GM12878 (cell line): ENCODE measurements around the gene MST1. TPM values are rescaled to one million over a fixed set of nuclear protein-coding genes. Genes with fewer than 3 reads are reported as not detected.

ENCODE experiments used
- ATAC-seq: fragments of 200-7000 bp; cut with Tn5 transposase; 3 replicates; pipeline ENCODE4 v1.9.1; 2020; ENCODE audit warnings: mild to moderate bottlenecking, moderate library complexity
- BruUV-seq: library from RNA; stranded (reverse); fragments of 400-500 nt; replicated peaks from 2 replicates; lab custom pipeline; 2021; lab: Mats Ljungman, UMichigan
- CTCF ChIA-PET: fragments of 300-600 bp; sonication (Branson Sonifier 250); formaldehyde crosslinking; extraction: SDS; loops from one replicate; lab custom pipeline; 2021; ENCODE audit warnings: inconsistent platforms; lab: Yijun Ruan, JAX
- POLR2A ChIA-PET: fragments of 350-600 bp; formaldehyde crosslinking; extraction: SDS; loops from one replicate; lab custom pipeline; 2021; ENCODE audit warnings: inconsistent platforms; lab: Charles Lee
- RAD21 ChIA-PET: fragments of 300-600 bp; sonication (Branson Sonifier 250); formaldehyde crosslinking; loops from one replicate; lab custom pipeline; 2023; ENCODE audit warnings: antibody characterized with exemption; ENCODE audit not compliant: unreplicated experiment; lab: Charles Lee
- SMC1A ChIA-PET: fragments of 300-600 bp; sonication (Branson Sonifier 250); formaldehyde crosslinking; loops from one replicate; lab custom pipeline; 2023; ENCODE audit not compliant: unreplicated experiment, uncharacterized antibody; lab: Charles Lee
- DNase-seq: peaks from one replicate; pipeline ENCODE4 v3.0.0-alpha.2; 2011; ENCODE audit warnings: low read depth, low spot score
- FAIRE-seq: peaks from 3 replicates; lab custom pipeline; 2011; peaks lifted over from hg19 to GRCh38; lab: Jason Lieb, UNC
- H2AFZ ChIP-seq: 2 replicates; pipeline ENCODE4 v1.6.0; 2011; ENCODE audit warnings: low read depth, low read length, control low read depth; ENCODE audit not compliant: control insufficient read depth
- H3K27ac ChIP-seq: 2 replicates; pipeline ENCODE4 v1.5.1; 2011; ENCODE audit warnings: control low read depth; ENCODE audit not compliant: control insufficient read depth, insufficient read depth
- H3K27me3 ChIP-seq, 2 experiments: replicated peaks in 1 of 2; 2 replicates each; pipeline versions ENCODE4 v1.6.0 to v1.6.1; 2011; ENCODE audit warnings: low read length in 1 of 2; ENCODE audit not compliant: control insufficient read depth in 2 of 2, insufficient read depth in 2 of 2
- H3K36me3 ChIP-seq, 2 experiments: 2 replicates each; pipeline ENCODE4 v1.5.1; 2011; ENCODE audit warnings: low read length in 1 of 2; ENCODE audit not compliant: control insufficient read depth in 2 of 2, insufficient read depth in 2 of 2
- H3K4me1 ChIP-seq: 2 replicates; pipeline ENCODE4 v1.6.1; 2011; ENCODE audit warnings: mild to moderate bottlenecking, low read length, moderate library complexity, mixed read lengths; ENCODE audit not compliant: control insufficient read depth, insufficient read depth
- H3K4me2 ChIP-seq: 2 replicates; pipeline ENCODE4 v1.6.0; 2011; ENCODE audit warnings: control low read depth; ENCODE audit not compliant: control insufficient read depth, insufficient read depth
- H3K4me3 ChIP-seq: fragments of 200-600 bp; sonication (generic); 2 replicates; pipeline ENCODE4 v1.5.1; 2016
- H3K79me2 ChIP-seq: 2 replicates; pipeline ENCODE4 v1.6.0; 2011; ENCODE audit warnings: low read length; ENCODE audit not compliant: control insufficient read depth, insufficient read depth
- H3K9ac ChIP-seq: 2 replicates; pipeline ENCODE4 v1.8.0; 2011; ENCODE audit warnings: low read length, control low read depth, mixed read lengths; ENCODE audit not compliant: control insufficient read depth, insufficient read depth
- H3K9me3 ChIP-seq: replicated peaks from 3 replicates; pipeline ENCODE4 v1.5.1; 2011; ENCODE audit warnings: mild to moderate bottlenecking, low read length; ENCODE audit not compliant: control insufficient read depth, insufficient read depth
- H4K20me1 ChIP-seq: 2 replicates; pipeline ENCODE4 v1.6.0; 2011; ENCODE audit not compliant: control insufficient read depth, insufficient read depth
- ATF3 ChIP-seq: IDR thresholded peaks from 2 replicates; pipeline ENCODE4 v1.6.1; 2011; ENCODE audit warnings: low read depth, mild to moderate bottlenecking, low read length, moderate library complexity, borderline replicate concordance; ENCODE audit errors: extremely low read depth
- E2F8 ChIP-seq: fragments of 450-650 bp; IDR thresholded peaks from 2 replicates; pipeline ENCODE4 v1.6.1; 2018; ENCODE audit warnings: mild to moderate bottlenecking, low read depth, moderate library complexity; ENCODE audit not compliant: partially characterized antibody
- E4F1 ChIP-seq: fragments of 450-650 bp; IDR thresholded peaks from 2 replicates; pipeline ENCODE4 v1.6.1; 2018; ENCODE audit warnings: borderline replicate concordance, mild to moderate bottlenecking; ENCODE audit not compliant: partially characterized antibody
- NFYA ChIP-seq: IDR thresholded peaks from 2 replicates; pipeline ENCODE4 v1.6.1; 2011; ENCODE audit warnings: low read depth, mild to moderate bottlenecking, low read length, improper control_type of control experiment, borderline replicate concordance
- RCOR1 ChIP-seq: conservative IDR thresholded peaks from 2 replicates; pipeline ENCODE4 v1.6.1; 2012; ENCODE audit warnings: low read depth, low read length, improper control_type of control experiment
- ZNF592 ChIP-seq: fragments of 450-650 bp; IDR thresholded peaks from 2 replicates; pipeline ENCODE4 v1.6.1; 2017; ENCODE audit warnings: mild to moderate bottlenecking, moderate library complexity
- WGBS: methylation state at CpG from one replicate; pipeline ENCODE4 v1.1.6; 2016; ENCODE audit warnings: low lambda C conversion rate; ENCODE audit not compliant: insufficient replicate concordance, insufficient coverage; ENCODE audit errors: missing lambda C conversion rate; 5-methylcytosine and 5-hydroxymethylcytosine counted together
- in situ Hi-C: fragments of 300-500 bp; cut with MboI; formaldehyde crosslinking; loops from 9 replicates; pipeline ENCODE4 v1.14.3; 2018; ENCODE audit warnings: mixed read lengths
- intact Hi-C: fragments of 100-400 bp; cut with micrococcal nuclease; formaldehyde crosslinking; loops from one replicate; pipeline ENCODE4 v1.14.2; 2022; ENCODE audit not compliant: unreplicated experiment
- polyA plus RNA-seq, 11 experiments: library from polyadenylated mRNA; depleted of rRNA in 4 of 11; unstranded in 6 of 11; stranded (reverse) in 5 of 11; fragments of >200 nt; fragmentation: Nextera tagmentation in 4 of 11; fragmentation: Illumina TruSeq in 1 of 11; extraction: Ambion mirVana in 4 of 11; extraction: Trizol in 1 of 11; gene quantifications; 1 replicate in 1 of 11; 2 replicates in 10 of 11; pipeline versions ENCODE4 v1.2.1 to v1.2.3, GENCODE V29; 2011 to 2016; ENCODE audit warnings: inconsistent platforms in 2 of 11, missing spikeins in 2 of 11, low read depth in 1 of 11
- total RNA-seq, 4 experiments: library from RNA; depleted of rRNA in 3 of 4; stranded (reverse); fragments of >200 nt in 3 of 4; fragmentation: Illumina TruSeq in 1 of 4; extraction: Trizol in 1 of 4; gene quantifications; 2 replicates each; pipeline versions ENCODE4 v1.2.1 to v1.2.3, GENCODE V29; 2013 to 2021

The MST1 gene
- total and polyA plus RNA-seq, 10 of the 15 experiments (the other 5 are each of a cell fraction or from before 2014, with no cell fraction given) = 1.2 to 25.5 (median 4.1) TPM

- TF ChIP-seq RCOR1 = no peak
Measured at GRCh38 chr3:49724586-49724985, 35.3 kb upstream of the MST1 start (continued).

- ATAC-seq (peak; percentile 90), DNase-seq (peak; percentile 78), FAIRE-seq (peak; percentile 91)
- peaks cover 19% of the 10 kb centered on the region for H3K4me1 ChIP-seq
- RAD21 ChIA-PET = no interaction called here
- POLR2A ChIA-PET = interaction anchor here (0.5 to 0.9 kb wide), 4 partner anchors 11 to 167 kb away, joined by 3 read pairs; no protein-coding TSS in a partner anchor
- H3K36me3 ChIP-seq = peaks cover 3 to 23% of the 10 kb centered on the region in 2 experiments
- WGBS = under 1% methylated on average over 91 of the region's 102 CpGs
- intact Hi-C loops (loop anchor here (5.0 kb wide), 2 partner anchors 63 to 113 kb away; partner anchors contain the start of gene IP6K1), in situ Hi-C loops (no loop called here)
- CTCF ChIA-PET = interaction anchor here (0.6 to 1.7 kb wide), 4 partner anchors 24 to 184 kb away, joined by 3 to 8 read pairs (median 4); no protein-coding TSS in a partner anchor
- SMC1A ChIA-PET = interaction anchor here (1.8 kb wide), 1 partner anchor 82 kb away, joined by 5 read pairs; no protein-coding TSS in a partner anchor
- peak within 1 kb of the TSS; percentile 61 for H2AFZ ChIP-seq
- no peaks in the 10 kb centered on the region for H3K9me3 ChIP-seq
- H3K4me3 ChIP-seq = peak within 1 kb of the TSS; percentile 87
- H3K4me2 ChIP-seq = peak within 1 kb of the TSS; percentile 91
- H3K27ac ChIP-seq = peak within 1 kb of the TSS; percentile 93
- H3K9ac ChIP-seq = peak within 1 kb of the TSS; percentile 100
- TSS peak; percentile 96 for BruUV-seq
- H3K79me2 ChIP-seq = peaks cover 20% of the 10 kb centered on the region
- H4K20me1 ChIP-seq = no peaks in the 10 kb centered on the region
- no peaks in the 10 kb centered on the region for H3K27me3 ChIP-seq
- no peak; the same call in 1 of the 2 replicates for TF ChIP-seq ATF3
- TF ChIP-seq E4F1 = peak; percentile 32
- TF ChIP-seq NFYA = no peak
- TF ChIP-seq ZNF592 = no peak
- no peak for TF ChIP-seq E2F8
Measured at GRCh38 chr3:49723628-49724551, 34.6 kb upstream of the MST1 start, which contains the start of gene GMPPB. GMPPB (minus strand) TSS chr3:49723951; CDS start chr3:49723726, 225 bp downstream.
